HepG2 (cell line): ENCODE data around the gene JAK1. TPM values are rescaled to one million over a fixed set of nuclear protein-coding genes. Genes with fewer than 3 reads are reported as not detected.

Experiments used
- ARHGAP35 ChIP-seq: sonication (generic); formaldehyde crosslinking; IDR thresholded peaks from 2 replicates; pipeline ENCODE4 v1.9.0; 2022; ENCODE audit warnings: mild to moderate bottlenecking, inconsistent platforms, moderate library complexity, missing genetic modification reagents, borderline replicate concordance
- ARNTL ChIP-seq: sonication (generic); formaldehyde crosslinking; IDR thresholded peaks from 2 replicates; pipeline ENCODE4 v1.4.0; 2020; ENCODE audit warnings: mild to moderate bottlenecking, missing genetic modification reagents
- CHCHD3 ChIP-seq: sonication (generic); formaldehyde crosslinking; IDR thresholded peaks from 2 replicates; pipeline ENCODE4 v1.8.0; 2022; ENCODE audit warnings: mild to moderate bottlenecking, missing genetic modification reagents, moderate library complexity
- KLF15 ChIP-seq: sonication (generic); formaldehyde crosslinking; IDR thresholded peaks from 2 replicates; pipeline ENCODE4 v1.8.1; 2023; ENCODE audit warnings: borderline replicate concordance, mild to moderate bottlenecking, inconsistent platforms, missing genetic modification reagents, mixed read lengths
- PRMT3 ChIP-seq: sonication (generic); formaldehyde crosslinking; IDR thresholded peaks from 2 replicates; pipeline ENCODE4 v1.8.1; 2022; ENCODE audit warnings: low read depth, mild to moderate bottlenecking, moderate library complexity, missing genetic modification reagents, borderline replicate concordance
- RARA ChIP-seq: IDR thresholded peaks from 2 replicates; pipeline ENCODE4 v1.6.1; 2016; ENCODE audit warnings: missing genetic modification reagents, missing compliant biosample characterization
- SALL1 ChIP-seq: sonication (generic); formaldehyde crosslinking; IDR thresholded peaks from 2 replicates; pipeline ENCODE4 v1.8.0; 2022; ENCODE audit warnings: mild to moderate bottlenecking, missing genetic modification reagents
- SP2 ChIP-seq: sonication (generic); formaldehyde crosslinking; IDR thresholded peaks from 2 replicates; pipeline ENCODE4 v1.5.1; 2020; ENCODE audit warnings: mild to moderate bottlenecking, missing genetic modification reagents
- SPEN ChIP-seq: sonication (generic); formaldehyde crosslinking; IDR thresholded peaks from 2 replicates; pipeline ENCODE4 v1.5.1; 2020; ENCODE audit warnings: low read depth, mild to moderate bottlenecking, missing genetic modification reagents
- SYNCRIP ChIP-seq: fragments of 200-400 bp; formaldehyde crosslinking; IDR thresholded peaks from 2 replicates; pipeline ENCODE4 v1.6.1; 2018; ENCODE audit warnings: mild to moderate bottlenecking, low read depth, low read length; ENCODE audit not compliant: insufficient read depth
- TBL1XR1 ChIP-seq: fragments of 150-350 bp; IDR thresholded peaks from 2 replicates; pipeline ENCODE4 v1.6.1; 2014; ENCODE audit warnings: borderline replicate concordance, low read length; ENCODE audit not compliant: partially characterized antibody
- ZNF121 ChIP-seq: sonication (generic); formaldehyde crosslinking; IDR thresholded peaks from 2 replicates; pipeline ENCODE4 v1.5.0; 2020; ENCODE audit warnings: mild to moderate bottlenecking, missing genetic modification reagents
- ZNF282 ChIP-seq: fragments of 450-650 bp; IDR thresholded peaks from 2 replicates; pipeline ENCODE4 v1.6.1; 2018; ENCODE audit not compliant: partially characterized antibody
- ZNF430 ChIP-seq: sonication (generic); formaldehyde crosslinking; IDR thresholded peaks from 2 replicates; pipeline ENCODE4 v1.9.0; 2021; ENCODE audit warnings: mild to moderate bottlenecking, missing genetic modification reagents
- ZNF558 ChIP-seq: sonication (generic); formaldehyde crosslinking; IDR thresholded peaks from 2 replicates; pipeline ENCODE4 v1.9.0; 2022; ENCODE audit warnings: mild to moderate bottlenecking, missing genetic modification reagents, borderline replicate concordance
- ZSCAN20 ChIP-seq: sonication (generic); formaldehyde crosslinking; IDR thresholded peaks from 2 replicates; pipeline ENCODE4 v1.4.0; 2020; ENCODE audit warnings: missing genetic modification reagents, mild to moderate bottlenecking, borderline replicate concordance
- polyA plus RNA-seq, 8 experiments: library from polyadenylated mRNA; depleted of rRNA in 3 of 8; stranded (reverse) in 7 of 8; unstranded in 1 of 8; fragments of >200 nt; fragmentation: Illumina TruSeq in 4 of 8; extraction: Trizol in 4 of 8; gene quantifications; 2 replicates each; pipeline versions ENCODE4 v1.2.1 to v1.2.3, GENCODE V29; 2011 to 2016; ENCODE audit warnings: low read depth in 4 of 8, missing spikeins in 1 of 8, mixed read lengths in 1 of 8; ENCODE audit not compliant: insufficient read depth in 1 of 8
- total RNA-seq, 5 experiments: library from RNA; depleted of rRNA; stranded (reverse); fragments of >200 nt; fragmentation: Illumina TruSeq; extraction: Trizol; gene quantifications; 2 replicates each; pipeline ENCODE4 v1.2.3, GENCODE V29; 2016; ENCODE audit warnings: low read depth in 1 of 5
- TF ChIP-seq, protein P1 (sequence below): sonication (generic); formaldehyde crosslinking; IDR thresholded peaks from 2 replicates; pipeline ENCODE4 v1.4.0; 2020; ENCODE audit warnings: missing genetic modification reagents, borderline replicate concordance
- TF ChIP-seq, protein P2 (sequence below): sonication (generic); formaldehyde crosslinking; IDR thresholded peaks from 2 replicates; pipeline ENCODE4 v1.5.0; 2020; ENCODE audit warnings: missing genetic modification reagents
- TF ChIP-seq, protein P3 (sequence below): sonication (generic); formaldehyde crosslinking; IDR thresholded peaks from 2 replicates; pipeline ENCODE4 v1.4.0; 2020; ENCODE audit warnings: mild to moderate bottlenecking, missing genetic modification reagents

JAK1 gene
- total and polyA plus RNA-seq, 2 of the 13 experiments (the other 11 are each of a cell fraction or from before 2014, with no cell fraction given) = 23.9 to 42.4 TPM

DNA sequence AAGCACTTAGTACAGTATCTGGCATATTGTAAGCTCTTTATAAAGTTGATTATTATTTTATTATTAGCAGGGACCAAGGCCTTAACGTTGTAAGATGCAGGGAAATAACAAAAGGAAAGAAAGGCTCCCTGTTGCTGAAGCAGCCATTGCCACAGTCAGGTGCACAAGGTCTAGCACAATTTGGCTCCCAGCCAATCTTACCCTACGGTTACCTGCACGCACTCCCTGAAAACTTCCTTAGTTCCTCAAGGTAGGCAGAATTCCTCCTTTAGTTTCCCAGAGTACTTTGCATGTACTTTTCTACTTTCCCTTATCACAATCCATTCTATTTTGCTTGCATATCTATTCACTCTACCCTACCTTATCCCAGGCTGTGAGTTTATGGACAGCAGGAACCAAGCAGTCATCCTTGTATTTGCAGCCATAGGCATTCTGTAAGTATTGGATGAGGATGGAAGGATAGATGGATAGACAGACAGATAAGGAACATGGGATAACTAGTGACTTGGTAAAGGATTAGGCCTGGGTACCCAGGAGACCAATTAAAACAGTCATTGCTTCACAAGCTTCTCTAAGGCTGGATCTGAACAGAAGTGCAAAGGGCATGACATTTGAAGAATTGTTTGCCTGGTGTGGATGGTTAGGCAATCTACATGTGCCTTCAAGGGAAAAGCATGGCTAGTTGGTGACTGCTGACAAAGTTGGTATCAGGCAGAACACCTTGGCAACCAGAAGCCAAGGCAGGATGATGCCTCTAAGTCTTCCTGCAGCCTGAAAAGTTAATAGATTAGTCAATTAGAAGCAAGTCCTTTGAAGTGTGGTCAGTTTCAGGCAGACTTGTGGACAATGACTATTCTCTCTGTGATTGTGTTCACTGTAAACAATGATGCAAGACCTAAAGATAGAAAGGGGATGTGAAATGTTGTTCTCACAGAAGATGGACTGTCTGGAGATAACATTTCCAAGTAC, 20.8 kb upstream of the JAK1 start (continued):
- TF ChIP-seq, protein P1, sequence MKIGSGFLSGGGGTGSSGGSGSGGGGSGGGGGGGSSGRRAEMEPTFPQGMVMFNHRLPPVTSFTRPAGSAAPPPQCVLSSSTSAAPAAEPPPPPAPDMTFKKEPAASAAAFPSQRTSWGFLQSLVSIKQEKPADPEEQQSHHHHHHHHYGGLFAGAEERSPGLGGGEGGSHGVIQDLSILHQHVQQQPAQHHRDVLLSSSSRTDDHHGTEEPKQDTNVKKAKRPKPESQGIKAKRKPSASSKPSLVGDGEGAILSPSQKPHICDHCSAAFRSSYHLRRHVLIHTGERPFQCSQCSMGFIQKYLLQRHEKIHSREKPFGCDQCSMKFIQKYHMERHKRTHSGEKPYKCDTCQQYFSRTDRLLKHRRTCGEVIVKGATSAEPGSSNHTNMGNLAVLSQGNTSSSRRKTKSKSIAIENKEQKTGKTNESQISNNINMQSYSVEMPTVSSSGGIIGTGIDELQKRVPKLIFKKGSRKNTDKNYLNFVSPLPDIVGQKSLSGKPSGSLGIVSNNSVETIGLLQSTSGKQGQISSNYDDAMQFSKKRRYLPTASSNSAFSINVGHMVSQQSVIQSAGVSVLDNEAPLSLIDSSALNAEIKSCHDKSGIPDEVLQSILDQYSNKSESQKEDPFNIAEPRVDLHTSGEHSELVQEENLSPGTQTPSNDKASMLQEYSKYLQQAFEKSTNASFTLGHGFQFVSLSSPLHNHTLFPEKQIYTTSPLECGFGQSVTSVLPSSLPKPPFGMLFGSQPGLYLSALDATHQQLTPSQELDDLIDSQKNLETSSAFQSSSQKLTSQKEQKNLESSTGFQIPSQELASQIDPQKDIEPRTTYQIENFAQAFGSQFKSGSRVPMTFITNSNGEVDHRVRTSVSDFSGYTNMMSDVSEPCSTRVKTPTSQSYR (CRISPR knock-in tag) = peak; percentile 5; the same call in 1 of the 2 replicates
- TF ChIP-seq RARA (CRISPR knock-in tag) (peak; percentile 87), ZNF282 (no peak), TBL1XR1 (no peak), ZSCAN20 (CRISPR knock-in tag) (no peak), SP2 (CRISPR knock-in tag) (no peak), KLF15 (no peak), SPEN (CRISPR knock-in tag) (no peak), ARNTL (CRISPR knock-in tag) (0 out of 2 replicates have a peak, but pooled peaks have one; percentile 29), ARHGAP35 (CRISPR knock-in tag) (no peak), ZNF558 (CRISPR knock-in tag) (no peak), SALL1 (CRISPR knock-in tag) (peak; percentile 62), ZNF121 (CRISPR knock-in tag) (no peak), CHCHD3 (CRISPR knock-in tag) (no peak), SYNCRIP (no peak), PRMT3 (no peak), ZNF430 (CRISPR knock-in tag) (no peak)
- TF ChIP-seq, protein P2, sequence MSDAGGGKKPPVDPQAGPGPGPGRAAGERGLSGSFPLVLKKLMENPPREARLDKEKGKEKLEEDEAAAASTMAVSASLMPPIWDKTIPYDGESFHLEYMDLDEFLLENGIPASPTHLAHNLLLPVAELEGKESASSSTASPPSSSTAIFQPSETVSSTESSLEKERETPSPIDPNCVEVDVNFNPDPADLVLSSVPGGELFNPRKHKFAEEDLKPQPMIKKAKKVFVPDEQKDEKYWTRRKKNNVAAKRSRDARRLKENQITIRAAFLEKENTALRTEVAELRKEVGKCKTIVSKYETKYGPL (CRISPR knock-in tag) = no peak
- TF ChIP-seq, protein P3, sequence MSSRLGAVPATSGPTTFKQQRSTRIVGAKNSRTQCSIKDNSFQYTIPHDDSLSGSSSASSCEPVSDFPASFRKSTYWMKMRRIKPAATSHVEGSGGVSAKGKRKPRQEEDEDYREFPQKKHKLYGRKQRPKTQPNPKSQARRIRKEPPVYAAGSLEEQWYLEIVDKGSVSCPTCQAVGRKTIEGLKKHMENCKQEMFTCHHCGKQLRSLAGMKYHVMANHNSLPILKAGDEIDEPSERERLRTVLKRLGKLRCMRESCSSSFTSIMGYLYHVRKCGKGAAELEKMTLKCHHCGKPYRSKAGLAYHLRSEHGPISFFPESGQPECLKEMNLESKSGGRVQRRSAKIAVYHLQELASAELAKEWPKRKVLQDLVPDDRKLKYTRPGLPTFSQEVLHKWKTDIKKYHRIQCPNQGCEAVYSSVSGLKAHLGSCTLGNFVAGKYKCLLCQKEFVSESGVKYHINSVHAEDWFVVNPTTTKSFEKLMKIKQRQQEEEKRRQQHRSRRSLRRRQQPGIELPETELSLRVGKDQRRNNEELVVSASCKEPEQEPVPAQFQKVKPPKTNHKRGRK (CRISPR knock-in tag) = no peak
